Measurements from ENCODE around the gene KDM4C. TPM values are rescaled to one million over a fixed set of nuclear protein-coding genes. Genes with fewer than 3 reads are reported as not detected.

The KDM4C gene
- total and polyA plus RNA-seq, 2 of the 8 experiments (the other 6 are each of a cell fraction or from before 2014, with no cell fraction given): 13.0 to 26.1 TPM

GRCh38 chr9:6715755-6716643 lies 41.8 kb upstream of the KDM4C start:
- no peak overlapping the region for H2BK20ac ChIP-seq (ENCODE audit: low read length)
- 0 out of 2 replicates have a peak overlapping the region, but pooled peaks have one; percentile 41 for H2AFZ ChIP-seq (ENCODE audit: low read length)
- no peaks in the 10 kb centered on the region for H3K9me3 ChIP-seq (ENCODE audit: insufficient read depth in 2 of 2, low read depth in 1 of 2, low read length in 1 of 2)
- H2BK120ac ChIP-seq (replicated peaks; ENCODE audit: low read depth, low read length): no peak overlapping the region
- POLR2A ChIA-PET (ENCODE audit: partially characterized antibody): interaction anchor here (0.7 to 1.1 kb wide), 4 partner anchors 17 to 61 kb away, joined by 4 to 6 read pairs (median 5); no protein-coding TSS in a partner anchor
- H3K36me3 ChIP-seq (ENCODE audit: control insufficient read depth in 2 of 4, insufficient read depth in 4 of 4, low read length in 3 of 4): no peaks in the 10 kb centered on the region
- no peak overlapping the region for H4K5ac ChIP-seq (ENCODE audit: insufficient read length, low read depth, low read length)
- H3K4ac ChIP-seq (replicated peaks; ENCODE audit: insufficient read length, low read depth, low read length): no peak overlapping the region
- H3K79me1 ChIP-seq (ENCODE audit: low read depth, low read length): no peaks in the 10 kb centered on the region
- no peak overlapping the region for H2BK5ac ChIP-seq (ENCODE audit: low read depth, low read length)
- no peak overlapping the region for H2AK5ac ChIP-seq (ENCODE audit: low read depth, low read length)
- no peaks in the 10 kb centered on the region for H4K20me1 ChIP-seq (replicated peaks in 1 of 2; ENCODE audit: control insufficient read depth in 1 of 2, insufficient read depth in 2 of 2, low read length in 2 of 2)
- CTCF ChIA-PET (ENCODE audit: partially characterized antibody): interaction anchor here (1.3 to 1.8 kb wide), 2 partner anchors 14 to 23 kb away, joined by 3 to 10 read pairs; no protein-coding TSS in a partner anchor
- no peak overlapping the region for H4K8ac ChIP-seq (ENCODE audit: extremely low read depth, insufficient read depth, low read length)
- H3K14ac ChIP-seq (ENCODE audit: insufficient read length): no peak overlapping the region
- no peak overlapping the region for H3K27ac ChIP-seq (ENCODE audit: low read depth, low read length)
- no peak overlapping the region for H4K91ac ChIP-seq (replicated peaks; ENCODE audit: insufficient read length, low read length)
- H3K4me2 ChIP-seq (ENCODE audit: insufficient read depth in 1 of 2, low read depth in 2 of 2, low read length in 2 of 2): no peak overlapping the region
- peaks cover 0 to 3% (median 0%) of the 10 kb centered on the region in 4 experiments; a peak in 1 of 7 replicates for H3K4me1 ChIP-seq (replicated peaks in 1 of 4; ENCODE audit: control insufficient read depth in 3 of 4, insufficient read depth in 4 of 4, low read length in 3 of 4)
- H2BK15ac ChIP-seq (ENCODE audit: low read length): 0 out of 2 replicates have a peak overlapping the region, but pooled peaks have one; percentile 66
- TF ChIP-seq BACH1 (IDR thresholded peaks at IDR 0.05; ENCODE audit: low read length) (no peak), CREB1 (IDR thresholded peaks at IDR 0.05) (peak; percentile 22; the same call in 1 of the 2 replicates)
- H3K79me2 ChIP-seq (ENCODE audit: control insufficient read depth in 1 of 2, insufficient read depth in 2 of 2, low read length in 2 of 2): no peaks in the 10 kb centered on the region
- H3K9ac ChIP-seq (replicated peaks in 1 of 4; ENCODE audit: extremely low read depth in 1 of 4, low read depth in 3 of 4, low read length in 3 of 4): no peak overlapping the region
- no peaks in the 10 kb centered on the region for H3K27me3 ChIP-seq (replicated peaks in 1 of 4; ENCODE audit: control insufficient read depth in 3 of 4, extremely low read depth in 1 of 4, insufficient read depth in 3 of 4, low read length in 3 of 4)
- no peaks in the 10 kb centered on the region for H3K23me2 ChIP-seq (ENCODE audit: low read depth, low read length)
- no peak overlapping the region for H3K4me3 ChIP-seq (ENCODE audit: extremely low read depth in 1 of 4, insufficient read depth in 2 of 4, low read depth in 3 of 4, low read length in 4 of 4)
- 94% methylated on average over 51 of the region's 61 CpGs; no CpG with 5 or more reads in 1 of the 2 experiments for WGBS, 2 experiments (ENCODE audit: extremely low coverage in 1 of 2, insufficient coverage in 1 of 2, insufficient read length in 1 of 2, insufficient replicate concordance in 2 of 2, low coverage in 1 of 2, low lambda C conversion rate in 2 of 2, missing lambda C conversion rate in 1 of 2)
- no peak overlapping the region; the same call in 1 of the 2 replicates for H3K18ac ChIP-seq (ENCODE audit: extremely low read depth, low read length)
- DNase-seq (ENCODE audit: low read depth in 1 of 2, low spot score in 2 of 2): no peak
- 0 out of 2 replicates have a peak overlapping the region, but pooled peaks have one; percentile 12 for H2BK12ac ChIP-seq (ENCODE audit: low read depth, low read length)
- no peak overlapping the region for H3K56ac ChIP-seq (replicated peaks; ENCODE audit: insufficient read length, low read depth, low read length)
- no peak for FAIRE-seq
- H3K23ac ChIP-seq (ENCODE audit: insufficient read length): no peak overlapping the region

All from H1 (cell line).